ENCODE results near the gene LRRC46. TPM values are rescaled to one million over a fixed set of nuclear protein-coding genes. Genes with fewer than 3 reads are reported as not detected.

Gene LRRC46
- total and polyA plus RNA-seq, 2 of the 4 experiments (the other 2 are of a cell fraction), result 0.77 TPM; not detected in 1

DNA sequence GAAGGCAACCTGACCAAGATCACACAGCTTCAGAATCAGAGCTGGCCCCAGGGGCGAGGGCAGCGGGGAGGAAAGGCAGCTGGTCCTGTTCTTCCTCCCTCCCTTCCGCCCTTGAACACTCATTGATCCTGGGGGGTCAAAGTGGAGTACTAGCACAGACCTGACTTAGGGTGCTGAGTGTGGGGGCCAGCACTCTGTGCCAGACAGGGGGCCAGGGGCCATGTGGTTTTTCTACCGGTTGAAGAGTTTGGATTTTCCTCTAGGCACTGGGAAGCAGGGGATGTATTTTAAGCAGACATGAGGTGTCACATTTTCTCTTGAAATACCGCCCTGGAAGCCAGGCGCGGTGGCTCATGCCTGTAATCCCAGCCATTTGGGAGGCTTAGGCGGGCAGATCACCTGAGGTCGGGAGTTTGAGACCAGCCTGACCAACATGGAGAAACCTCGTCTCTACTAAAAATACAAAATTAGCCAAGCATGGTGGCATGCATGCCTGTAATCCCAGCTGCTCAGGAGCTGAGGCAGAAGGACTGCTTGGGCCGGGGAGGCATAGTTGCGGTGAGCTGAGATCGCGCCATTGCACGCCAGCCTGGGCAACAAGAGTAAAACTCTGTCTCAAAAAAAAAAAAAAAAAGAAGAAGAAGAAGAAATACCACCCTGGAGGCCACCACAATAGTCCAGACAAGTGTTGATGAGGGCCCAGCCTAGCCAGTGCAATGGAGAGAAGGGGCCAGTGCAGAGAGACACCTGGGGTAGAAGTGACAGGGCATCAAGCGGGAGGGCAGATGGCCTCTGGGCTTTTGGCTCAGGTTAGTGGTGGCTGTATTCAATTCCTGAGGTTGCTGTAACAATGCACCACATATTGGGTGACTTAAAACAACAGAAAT, 25.2 kb upstream of the LRRC46 start (continued):
- no peak for TF ChIP-seq CEBPB (IDR thresholded peaks at IDR 0.05; ENCODE audit: low read depth, low read length)

DNA sequence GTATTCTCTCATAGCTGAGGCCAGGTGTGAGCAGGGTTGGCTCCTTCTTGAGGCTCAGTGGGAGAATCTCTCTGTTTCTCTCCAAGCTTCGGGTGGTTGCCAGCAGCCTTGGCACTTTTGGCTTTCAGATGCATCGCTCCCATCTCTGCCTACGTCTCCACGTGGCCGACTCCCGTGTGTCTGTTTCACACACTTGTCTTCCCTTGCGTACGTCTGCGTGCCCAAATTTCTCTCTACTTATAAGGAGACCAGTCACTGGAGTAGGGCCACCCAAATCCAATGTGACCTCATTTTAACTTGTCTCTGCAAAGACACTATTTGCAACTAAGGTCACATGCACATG, 24.6 kb upstream of the LRRC46 start:
- ChIA-PET CTCF (no interaction called here), POLR2A (ENCODE audit: unreplicated experiment) (no interaction called here)
- Histone ChIP-seq H3K27ac (ENCODE audit: insufficient read depth, low read length) (no peak overlapping the region), H3K36me3 (ENCODE audit: control insufficient read depth, insufficient read depth, low read length) (peaks cover 30% of the 10 kb centered on the region), H3K18ac (ENCODE audit: low read depth, low read length) (no peak overlapping the region), H3K4me2 (ENCODE audit: low read depth, low read length) (no peak overlapping the region), H3K4me3 (ENCODE audit: insufficient read depth, low read depth, low read length) (no peak overlapping the region), H3K9ac (ENCODE audit: low read depth, low read length) (no peak overlapping the region), H4K8ac (ENCODE audit: low read depth in 2 of 2, low read length in 2 of 2) (no peak overlapping the region), H2AK5ac (ENCODE audit: low read depth, low read length) (no peak overlapping the region), H2BK15ac (ENCODE audit: low read depth, low read length) (no peak overlapping the region), H3K4ac (ENCODE audit: low read depth, low read length) (no peak overlapping the region), H3K9me1 (ENCODE audit: insufficient read depth, low read length) (0 out of 2 replicates have a peak, but pooled peaks cover 2% of the 10 kb centered on the region), H4K20me1 (ENCODE audit: insufficient read depth, low read length) (peaks cover 29% of the 10 kb centered on the region), H3K79me1 (ENCODE audit: low read depth in 1 of 2, low read length in 2 of 2) (no peaks in the 10 kb centered on the region), H4K5ac (ENCODE audit: low read depth, low read length) (no peak overlapping the region), H3K9me3 (ENCODE audit: control insufficient read depth, insufficient read depth, low read length) (no peaks in the 10 kb centered on the region), H2AFZ (replicated peaks; ENCODE audit: low read length, poor library complexity) (no peak overlapping the region), H3K4me1 (ENCODE audit: control insufficient read depth, insufficient read depth, low read length) (peaks cover 3% of the 10 kb centered on the region; the same call in 1 of the 2 replicates), H4K91ac (ENCODE audit: insufficient read depth, low read depth, low read length) (no peak overlapping the region), H3K56ac (ENCODE audit: extremely low read depth, insufficient read depth, low read length) (no peak overlapping the region), H2AK9ac (replicated peaks; ENCODE audit: low read depth, low read length, poor library complexity) (no peak overlapping the region), H3K14ac (replicated peaks; ENCODE audit: low read depth, low read length) (no peak overlapping the region), H2BK5ac (ENCODE audit: low read depth, low read length, poor library complexity, severe bottlenecking) (no peak overlapping the region), H2BK20ac (ENCODE audit: low read depth, low read length) (no peak overlapping the region), H2BK120ac (ENCODE audit: low read depth, low read length) (no peak overlapping the region), H3K27me3 (ENCODE audit: control insufficient read depth, insufficient read depth, low read length) (peaks cover 22% of the 10 kb centered on the region), H3K23ac (ENCODE audit: low read depth, low read length) (no peak overlapping the region)
- no TSS peak for BruUV-seq (replicated peaks)
- DNase-seq (no peak), ATAC-seq (ENCODE audit: low read depth) (no peak)
- dilution Hi-C loops (cut with HindIII; ENCODE audit: low sequenced_read_pairs, unreplicated experiment), result no loop called here
- WGBS, 2 experiments (ENCODE audit: extremely low coverage in 2 of 2, insufficient read length in 1 of 2), result 96% methylated on average over 5 of the region's 9 CpGs; no CpG with 5 or more reads in 1 of the 2 experiments
- intact Hi-C loops (cut with micrococcal nuclease), result no loop called here
- in situ Hi-C loops (cut with MboI; ENCODE audit: low sequenced_read_pairs), result no loop called here
- TF ChIP-seq MAZ (IDR thresholded peaks at IDR 0.05; ENCODE audit: borderline replicate concordance, low read depth, low read length), result no peak
- no peak for TF ChIP-seq SMC3 (IDR thresholded peaks at IDR 0.05; ENCODE audit: low read depth, low read length)
- TF ChIP-seq, protein P1, sequence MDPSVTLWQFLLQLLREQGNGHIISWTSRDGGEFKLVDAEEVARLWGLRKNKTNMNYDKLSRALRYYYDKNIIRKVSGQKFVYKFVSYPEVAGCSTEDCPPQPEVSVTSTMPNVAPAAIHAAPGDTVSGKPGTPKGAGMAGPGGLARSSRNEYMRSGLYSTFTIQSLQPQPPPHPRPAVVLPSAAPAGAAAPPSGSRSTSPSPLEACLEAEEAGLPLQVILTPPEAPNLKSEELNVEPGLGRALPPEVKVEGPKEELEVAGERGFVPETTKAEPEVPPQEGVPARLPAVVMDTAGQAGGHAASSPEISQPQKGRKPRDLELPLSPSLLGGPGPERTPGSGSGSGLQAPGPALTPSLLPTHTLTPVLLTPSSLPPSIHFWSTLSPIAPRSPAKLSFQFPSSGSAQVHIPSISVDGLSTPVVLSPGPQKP (IDR thresholded peaks at IDR 0.05; ENCODE audit: borderline replicate concordance, low read depth, low read length), result no peak
- no peak for TF ChIP-seq RAD21 (IDR thresholded peaks at IDR 0.05; ENCODE audit: low read length)
- TF ChIP-seq RFX5 (IDR thresholded peaks at IDR 0.05; ENCODE audit: low read depth, low read length), result no peak
- no peak for TF ChIP-seq MXI1 (IDR thresholded peaks at IDR 0.05; ENCODE audit: borderline replicate concordance, low read depth, low read length)
- no peak for TF ChIP-seq BHLHE40 (IDR thresholded peaks at IDR 0.05; ENCODE audit: low read depth, low read length)
- TF ChIP-seq, protein P2, sequence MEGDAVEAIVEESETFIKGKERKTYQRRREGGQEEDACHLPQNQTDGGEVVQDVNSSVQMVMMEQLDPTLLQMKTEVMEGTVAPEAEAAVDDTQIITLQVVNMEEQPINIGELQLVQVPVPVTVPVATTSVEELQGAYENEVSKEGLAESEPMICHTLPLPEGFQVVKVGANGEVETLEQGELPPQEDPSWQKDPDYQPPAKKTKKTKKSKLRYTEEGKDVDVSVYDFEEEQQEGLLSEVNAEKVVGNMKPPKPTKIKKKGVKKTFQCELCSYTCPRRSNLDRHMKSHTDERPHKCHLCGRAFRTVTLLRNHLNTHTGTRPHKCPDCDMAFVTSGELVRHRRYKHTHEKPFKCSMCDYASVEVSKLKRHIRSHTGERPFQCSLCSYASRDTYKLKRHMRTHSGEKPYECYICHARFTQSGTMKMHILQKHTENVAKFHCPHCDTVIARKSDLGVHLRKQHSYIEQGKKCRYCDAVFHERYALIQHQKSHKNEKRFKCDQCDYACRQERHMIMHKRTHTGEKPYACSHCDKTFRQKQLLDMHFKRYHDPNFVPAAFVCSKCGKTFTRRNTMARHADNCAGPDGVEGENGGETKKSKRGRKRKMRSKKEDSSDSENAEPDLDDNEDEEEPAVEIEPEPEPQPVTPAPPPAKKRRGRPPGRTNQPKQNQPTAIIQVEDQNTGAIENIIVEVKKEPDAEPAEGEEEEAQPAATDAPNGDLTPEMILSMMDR (conservative IDR thresholded peaks at IDR 0.05; ENCODE audit: low read depth, low read length), result no peak
- no peak for TF ChIP-seq RCOR1 (IDR thresholded peaks at IDR 0.05; ENCODE audit: insufficient replicate concordance, low read length)
- TF ChIP-seq CHD1 (IDR thresholded peaks at IDR 0.05; ENCODE audit: low read depth, low read length), result no peak
- no peak for TF ChIP-seq POLR2A (IDR thresholded peaks at IDR 0.05; ENCODE audit: low read depth, low read length)
- TF ChIP-seq, protein P3, sequence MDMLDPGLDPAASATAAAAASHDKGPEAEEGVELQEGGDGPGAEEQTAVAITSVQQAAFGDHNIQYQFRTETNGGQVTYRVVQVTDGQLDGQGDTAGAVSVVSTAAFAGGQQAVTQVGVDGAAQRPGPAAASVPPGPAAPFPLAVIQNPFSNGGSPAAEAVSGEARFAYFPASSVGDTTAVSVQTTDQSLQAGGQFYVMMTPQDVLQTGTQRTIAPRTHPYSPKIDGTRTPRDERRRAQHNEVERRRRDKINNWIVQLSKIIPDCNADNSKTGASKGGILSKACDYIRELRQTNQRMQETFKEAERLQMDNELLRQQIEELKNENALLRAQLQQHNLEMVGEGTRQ (IDR thresholded peaks at IDR 0.05; ENCODE audit: low read depth, low read length), result no peak

Data from IMR-90 (cell line).